Cardiac fibroblast (primary cell): ENCODE results near the gene ACOT7.

Experiments
- DNase-seq, 2 donors: peaks; one replicate each; pipeline versions ENCODE4 v3.0.0 to v3.0.0-alpha.2; 2010; ENCODE audit warnings: low read depth in 2 of 2
- H3K4me3 ChIP-seq, 2 donors: replicated peaks in 1 of 2; 1 replicate in 1 of 2; 2 replicates in 1 of 2; pipeline ENCODE4 v1.5.1; 2011; ENCODE audit warnings: low read depth in 2 of 2, low read length in 2 of 2, mild to moderate bottlenecking in 2 of 2, moderate library complexity in 1 of 2
- TF ChIP-seq, protein P1 (sequence below): IDR thresholded peaks from one replicate; pipeline ENCODE4 v1.5.1; 2011; ENCODE audit warnings: low read depth, mild to moderate bottlenecking, low read length, inconsistent platforms

The ACOT7 gene

DNA sequence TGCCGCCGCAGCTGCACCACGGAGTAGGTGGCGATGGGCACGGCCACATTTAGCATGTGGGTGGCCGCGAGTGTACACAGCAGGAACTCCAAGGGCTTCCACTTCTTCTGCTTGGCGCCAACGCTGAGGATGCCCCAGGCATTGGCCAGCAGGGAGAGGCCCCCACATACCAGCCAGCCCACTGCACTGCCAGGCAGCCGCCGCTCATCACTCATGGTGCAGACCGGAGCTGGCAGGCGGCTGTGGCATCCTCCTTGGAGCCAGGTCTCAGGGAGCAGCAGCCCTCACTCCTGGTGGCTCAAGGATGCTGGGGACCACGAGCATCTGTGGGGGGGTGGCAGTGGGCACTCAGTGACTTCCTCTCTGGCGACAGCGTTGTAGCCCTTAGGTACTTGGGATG lies 138.9 kb downstream of the ACOT7 start:
- DNase-seq: no peak
- TF ChIP-seq, protein P1, sequence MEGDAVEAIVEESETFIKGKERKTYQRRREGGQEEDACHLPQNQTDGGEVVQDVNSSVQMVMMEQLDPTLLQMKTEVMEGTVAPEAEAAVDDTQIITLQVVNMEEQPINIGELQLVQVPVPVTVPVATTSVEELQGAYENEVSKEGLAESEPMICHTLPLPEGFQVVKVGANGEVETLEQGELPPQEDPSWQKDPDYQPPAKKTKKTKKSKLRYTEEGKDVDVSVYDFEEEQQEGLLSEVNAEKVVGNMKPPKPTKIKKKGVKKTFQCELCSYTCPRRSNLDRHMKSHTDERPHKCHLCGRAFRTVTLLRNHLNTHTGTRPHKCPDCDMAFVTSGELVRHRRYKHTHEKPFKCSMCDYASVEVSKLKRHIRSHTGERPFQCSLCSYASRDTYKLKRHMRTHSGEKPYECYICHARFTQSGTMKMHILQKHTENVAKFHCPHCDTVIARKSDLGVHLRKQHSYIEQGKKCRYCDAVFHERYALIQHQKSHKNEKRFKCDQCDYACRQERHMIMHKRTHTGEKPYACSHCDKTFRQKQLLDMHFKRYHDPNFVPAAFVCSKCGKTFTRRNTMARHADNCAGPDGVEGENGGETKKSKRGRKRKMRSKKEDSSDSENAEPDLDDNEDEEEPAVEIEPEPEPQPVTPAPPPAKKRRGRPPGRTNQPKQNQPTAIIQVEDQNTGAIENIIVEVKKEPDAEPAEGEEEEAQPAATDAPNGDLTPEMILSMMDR: no peak
- H3K4me3 ChIP-seq: no peak overlapping the region

DNA sequence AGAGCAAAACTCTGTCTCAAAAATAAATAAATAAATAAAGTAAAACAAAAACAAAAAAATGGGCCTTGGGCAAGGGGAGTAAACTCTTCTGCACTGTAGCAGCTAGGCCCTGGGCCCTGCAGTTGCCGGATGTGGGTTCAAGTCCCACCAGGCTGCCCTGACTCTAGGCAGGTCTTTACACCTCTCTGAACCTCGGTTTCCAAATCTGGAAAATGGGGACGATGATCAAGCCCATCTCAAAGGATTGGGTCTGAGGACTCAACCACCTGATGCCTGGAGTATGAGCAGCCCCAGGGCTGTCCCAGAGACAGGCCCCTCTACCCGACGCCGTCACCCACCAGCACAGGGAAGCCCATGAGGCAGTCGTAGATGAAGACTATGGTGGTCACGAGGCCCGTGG lies 140.2 kb downstream of the ACOT7 start:
- DNase-seq: no peak
- H3K4me3 ChIP-seq: no peak overlapping the region
- TF ChIP-seq, protein P1: no peak

DNA sequence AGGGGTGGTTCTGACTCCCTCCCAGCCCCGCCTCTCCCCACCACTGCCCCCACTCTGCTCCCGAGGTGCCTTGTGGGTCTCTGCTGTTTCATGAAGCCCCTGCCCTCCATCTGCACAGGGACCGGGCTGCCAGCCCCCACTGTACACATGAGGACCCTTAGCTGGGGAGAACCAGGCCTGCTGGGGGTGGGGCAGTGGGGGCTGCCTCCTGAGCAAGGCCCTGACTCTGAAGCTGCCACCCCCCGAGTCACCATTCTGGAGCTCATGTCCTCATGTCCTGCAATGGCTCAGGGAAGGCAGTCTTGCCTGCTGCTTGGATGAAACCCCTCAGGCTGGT lies 141.2 kb downstream of the ACOT7 start:
- no peak overlapping the region for H3K4me3 ChIP-seq
- TF ChIP-seq, protein P1: no peak
- no peak for DNase-seq

- DNase-seq: no peak
- H3K4me3 ChIP-seq: no peak overlapping the region
- TF ChIP-seq, protein P1: no peak
Measured at GRCh38 chr1:6251681-6252373, 141.7 kb downstream of the ACOT7 start.

DNA sequence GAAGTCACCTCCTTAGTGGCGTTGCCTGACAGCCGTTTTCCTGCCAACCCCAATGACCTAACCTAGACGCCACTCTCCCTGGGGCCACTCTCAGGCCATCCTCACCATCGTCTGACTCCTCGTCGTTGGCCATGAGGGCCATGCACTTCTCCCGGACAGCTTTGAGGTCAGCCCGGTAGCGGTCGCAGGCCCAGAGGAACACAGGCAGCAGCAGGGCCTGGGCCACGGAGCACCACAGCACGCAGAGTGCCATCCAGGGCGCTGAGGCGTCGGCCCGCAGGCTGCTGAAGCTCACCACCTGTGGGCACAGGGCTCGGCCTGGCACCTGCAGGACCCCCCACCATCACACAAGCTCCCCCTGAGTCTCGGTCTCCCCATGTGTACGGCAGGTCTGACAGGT lies 142.3 kb downstream of the ACOT7 start:
- TF ChIP-seq, protein P1: no peak
- H3K4me3 ChIP-seq: no peak overlapping the region
- no peak for DNase-seq

GRCh38 chr1:6249739-6250689 lies 143.6 kb downstream of the ACOT7 start:
- H3K4me3 ChIP-seq: no peak overlapping the region
- DNase-seq: no peak
- TF ChIP-seq, protein P1: no peak
